PC-9 (cell line): Measurements from ENCODE around the gene MRRF.

Experiments
- EZH2 ChIP-seq: fragments of 200-600 bp; sonication (generic); IDR thresholded peaks from 2 replicates; pipeline ENCODE4 v1.8.0; 2017; ENCODE audit warnings: antibody characterized with exemption, low read depth
- TF ChIP-seq, protein P1 (sequence below): fragments of 200-600 bp; sonication (generic); conservative IDR thresholded peaks from 2 replicates; pipeline ENCODE4 v1.6.1; 2017; ENCODE audit warnings: mixed run types, antibody characterized with exemption, mild to moderate bottlenecking, moderate library complexity

GRCh38 chr9:122333169-122333808, 68.6 kb downstream of the MRRF start:
- TF ChIP-seq, protein P1, sequence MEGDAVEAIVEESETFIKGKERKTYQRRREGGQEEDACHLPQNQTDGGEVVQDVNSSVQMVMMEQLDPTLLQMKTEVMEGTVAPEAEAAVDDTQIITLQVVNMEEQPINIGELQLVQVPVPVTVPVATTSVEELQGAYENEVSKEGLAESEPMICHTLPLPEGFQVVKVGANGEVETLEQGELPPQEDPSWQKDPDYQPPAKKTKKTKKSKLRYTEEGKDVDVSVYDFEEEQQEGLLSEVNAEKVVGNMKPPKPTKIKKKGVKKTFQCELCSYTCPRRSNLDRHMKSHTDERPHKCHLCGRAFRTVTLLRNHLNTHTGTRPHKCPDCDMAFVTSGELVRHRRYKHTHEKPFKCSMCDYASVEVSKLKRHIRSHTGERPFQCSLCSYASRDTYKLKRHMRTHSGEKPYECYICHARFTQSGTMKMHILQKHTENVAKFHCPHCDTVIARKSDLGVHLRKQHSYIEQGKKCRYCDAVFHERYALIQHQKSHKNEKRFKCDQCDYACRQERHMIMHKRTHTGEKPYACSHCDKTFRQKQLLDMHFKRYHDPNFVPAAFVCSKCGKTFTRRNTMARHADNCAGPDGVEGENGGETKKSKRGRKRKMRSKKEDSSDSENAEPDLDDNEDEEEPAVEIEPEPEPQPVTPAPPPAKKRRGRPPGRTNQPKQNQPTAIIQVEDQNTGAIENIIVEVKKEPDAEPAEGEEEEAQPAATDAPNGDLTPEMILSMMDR, result no peak
- no peak for TF ChIP-seq EZH2
